ENCODE measurements around the gene FUT3. TPM values are rescaled to one million over a fixed set of nuclear protein-coding genes. Genes with fewer than 3 reads are reported as not detected.

FUT3 gene
- polyA plus RNA-seq, 1 of the 3 experiments (the other 2 are of a cell fraction) = not detected

DNA sequence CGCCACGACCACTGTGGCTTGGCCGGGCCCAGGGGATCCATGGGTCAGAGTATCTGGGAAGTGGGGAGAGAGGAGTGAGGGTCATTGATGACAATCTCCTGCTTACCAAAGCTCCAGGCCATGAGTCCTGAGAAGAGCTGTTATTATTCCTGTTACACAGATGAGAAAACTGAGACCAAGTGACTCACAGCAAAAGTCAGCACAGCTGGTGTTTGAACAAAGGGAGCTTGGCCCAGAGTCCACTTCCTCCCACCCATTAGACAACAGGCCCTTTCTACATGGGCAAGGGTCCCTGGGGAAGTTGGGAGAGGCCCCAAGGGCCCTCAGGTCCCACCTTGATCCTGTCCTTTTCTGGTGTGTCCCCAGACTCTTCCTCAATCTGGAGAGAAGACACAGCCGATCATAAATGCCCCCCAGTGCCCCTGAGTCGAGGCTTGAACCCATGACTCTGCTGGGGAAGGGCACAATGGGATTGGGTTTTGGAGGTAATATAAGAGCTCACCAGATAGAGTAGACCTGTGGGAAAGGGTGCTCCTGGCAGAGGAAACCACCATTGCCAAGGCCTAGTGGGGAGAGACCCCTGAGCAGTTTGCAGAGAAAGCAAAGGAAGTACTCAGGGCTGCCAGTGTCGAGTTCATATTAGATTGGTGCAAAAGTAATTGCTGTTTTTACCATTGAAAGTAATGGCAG lies 18.6 kb downstream of the FUT3 start (continued):
- TF ChIP-seq, protein P1, sequence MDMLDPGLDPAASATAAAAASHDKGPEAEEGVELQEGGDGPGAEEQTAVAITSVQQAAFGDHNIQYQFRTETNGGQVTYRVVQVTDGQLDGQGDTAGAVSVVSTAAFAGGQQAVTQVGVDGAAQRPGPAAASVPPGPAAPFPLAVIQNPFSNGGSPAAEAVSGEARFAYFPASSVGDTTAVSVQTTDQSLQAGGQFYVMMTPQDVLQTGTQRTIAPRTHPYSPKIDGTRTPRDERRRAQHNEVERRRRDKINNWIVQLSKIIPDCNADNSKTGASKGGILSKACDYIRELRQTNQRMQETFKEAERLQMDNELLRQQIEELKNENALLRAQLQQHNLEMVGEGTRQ (IDR thresholded peaks at IDR 0.05; ENCODE audit: borderline replicate concordance, low read depth, low read length) = no peak
- TF ChIP-seq, protein P2, sequence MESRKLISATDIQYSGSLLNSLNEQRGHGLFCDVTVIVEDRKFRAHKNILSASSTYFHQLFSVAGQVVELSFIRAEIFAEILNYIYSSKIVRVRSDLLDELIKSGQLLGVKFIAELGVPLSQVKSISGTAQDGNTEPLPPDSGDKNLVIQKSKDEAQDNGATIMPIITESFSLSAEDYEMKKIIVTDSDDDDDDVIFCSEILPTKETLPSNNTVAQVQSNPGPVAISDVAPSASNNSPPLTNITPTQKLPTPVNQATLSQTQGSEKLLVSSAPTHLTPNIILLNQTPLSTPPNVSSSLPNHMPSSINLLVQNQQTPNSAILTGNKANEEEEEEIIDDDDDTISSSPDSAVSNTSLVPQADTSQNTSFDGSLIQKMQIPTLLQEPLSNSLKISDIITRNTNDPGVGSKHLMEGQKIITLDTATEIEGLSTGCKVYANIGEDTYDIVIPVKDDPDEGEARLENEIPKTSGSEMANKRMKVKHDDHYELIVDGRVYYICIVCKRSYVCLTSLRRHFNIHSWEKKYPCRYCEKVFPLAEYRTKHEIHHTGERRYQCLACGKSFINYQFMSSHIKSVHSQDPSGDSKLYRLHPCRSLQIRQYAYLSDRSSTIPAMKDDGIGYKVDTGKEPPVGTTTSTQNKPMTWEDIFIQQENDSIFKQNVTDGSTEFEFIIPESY (IDR thresholded peaks at IDR 0.05; ENCODE audit: borderline replicate concordance, low read depth) = no peak
- TF ChIP-seq NFIC (IDR thresholded peaks at IDR 0.05; ENCODE audit: borderline replicate concordance) = no peak
- no peak for TF ChIP-seq TEAD4 (IDR thresholded peaks at IDR 0.05; ENCODE audit: borderline replicate concordance, insufficient read depth)
- TF ChIP-seq GATA2 (CRISPR knock-in tag; IDR thresholded peaks at IDR 0.05) = no peak

DNA sequence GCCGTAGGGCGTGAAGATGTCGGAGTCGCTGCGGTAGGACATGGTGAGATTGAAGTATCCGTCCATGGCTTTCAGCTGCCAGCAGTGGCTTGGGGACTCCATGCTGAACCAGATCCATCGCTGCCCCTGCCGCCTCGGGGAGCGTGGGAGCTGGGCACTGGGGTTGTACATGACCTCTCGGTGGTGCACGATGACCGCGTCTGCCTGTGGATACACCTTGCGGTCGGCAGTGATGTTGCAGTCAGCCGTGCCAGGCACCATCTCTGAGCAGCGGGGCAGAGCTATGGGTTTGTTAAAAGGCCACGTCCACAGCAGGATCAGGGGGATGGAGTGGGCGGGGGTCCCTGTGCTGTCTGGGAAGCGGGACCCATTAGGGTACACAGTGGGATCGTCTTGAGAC lies 19.2 kb downstream of the FUT3 start:
- H3K4me2 ChIP-seq = no peak overlapping the region

More for the DNA sequence above, 19.2 kb downstream of the FUT3 start:
- no peak for TF ChIP-seq FOXJ3 (CRISPR knock-in tag; IDR thresholded peaks at IDR 0.05)
- no peak for TF ChIP-seq CHD2 (IDR thresholded peaks at IDR 0.05; ENCODE audit: low read length, partially characterized antibody)
- TF ChIP-seq JUND (IDR thresholded peaks at IDR 0.05) = no peak
- no peak for TF ChIP-seq RCOR1 (IDR thresholded peaks at IDR 0.05; ENCODE audit: low read length)
- TF ChIP-seq RXRA (IDR thresholded peaks at IDR 0.05; ENCODE audit: borderline replicate concordance, low read depth) = no peak
- TF ChIP-seq YY1 (IDR thresholded peaks at IDR 0.05; ENCODE audit: low read depth) = no peak
- TF ChIP-seq RAD21 (IDR thresholded peaks at IDR 0.05; ENCODE audit: low read length) = no peak
- no peak for TF ChIP-seq TCF12 (IDR thresholded peaks at IDR 0.05)
- TF ChIP-seq, protein P3, sequence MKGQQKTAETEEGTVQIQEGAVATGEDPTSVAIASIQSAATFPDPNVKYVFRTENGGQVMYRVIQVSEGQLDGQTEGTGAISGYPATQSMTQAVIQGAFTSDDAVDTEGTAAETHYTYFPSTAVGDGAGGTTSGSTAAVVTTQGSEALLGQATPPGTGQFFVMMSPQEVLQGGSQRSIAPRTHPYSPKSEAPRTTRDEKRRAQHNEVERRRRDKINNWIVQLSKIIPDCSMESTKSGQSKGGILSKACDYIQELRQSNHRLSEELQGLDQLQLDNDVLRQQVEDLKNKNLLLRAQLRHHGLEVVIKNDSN (IDR thresholded peaks at IDR 0.05; ENCODE audit: borderline replicate concordance, low read depth) = no peak
- no peak for TF ChIP-seq GATA2 (CRISPR knock-in tag; IDR thresholded peaks at IDR 0.05)
- TF ChIP-seq, protein P4, sequence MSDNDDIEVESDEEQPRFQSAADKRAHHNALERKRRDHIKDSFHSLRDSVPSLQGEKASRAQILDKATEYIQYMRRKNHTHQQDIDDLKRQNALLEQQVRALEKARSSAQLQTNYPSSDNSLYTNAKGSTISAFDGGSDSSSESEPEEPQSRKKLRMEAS (IDR thresholded peaks at IDR 0.05; ENCODE audit: low read depth) = no peak
- TF ChIP-seq FOXM1 (IDR thresholded peaks at IDR 0.05; ENCODE audit: low read depth) = no peak
- no peak for TF ChIP-seq MXI1 (IDR thresholded peaks at IDR 0.05; ENCODE audit: low read depth, low read length)
- TF ChIP-seq SIN3A (IDR thresholded peaks at IDR 0.05; ENCODE audit: borderline replicate concordance, low read depth, low read length) = no peak
- TF ChIP-seq RFX5 (IDR thresholded peaks at IDR 0.05; ENCODE audit: low read length) = no peak
- no peak for TF ChIP-seq TAF1 (IDR thresholded peaks at IDR 0.05; ENCODE audit: borderline replicate concordance, low read depth, low read length)
- TF ChIP-seq, protein P5, sequence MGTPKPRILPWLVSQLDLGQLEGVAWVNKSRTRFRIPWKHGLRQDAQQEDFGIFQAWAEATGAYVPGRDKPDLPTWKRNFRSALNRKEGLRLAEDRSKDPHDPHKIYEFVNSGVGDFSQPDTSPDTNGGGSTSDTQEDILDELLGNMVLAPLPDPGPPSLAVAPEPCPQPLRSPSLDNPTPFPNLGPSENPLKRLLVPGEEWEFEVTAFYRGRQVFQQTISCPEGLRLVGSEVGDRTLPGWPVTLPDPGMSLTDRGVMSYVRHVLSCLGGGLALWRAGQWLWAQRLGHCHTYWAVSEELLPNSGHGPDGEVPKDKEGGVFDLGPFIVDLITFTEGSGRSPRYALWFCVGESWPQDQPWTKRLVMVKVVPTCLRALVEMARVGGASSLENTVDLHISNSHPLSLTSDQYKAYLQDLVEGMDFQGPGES (IDR thresholded peaks at IDR 0.05; ENCODE audit: low read depth, low read length) = no peak
- TF ChIP-seq, protein P1 (IDR thresholded peaks at IDR 0.05; ENCODE audit: borderline replicate concordance, low read depth, low read length) = no peak
- no peak for TF ChIP-seq SMC3 (IDR thresholded peaks at IDR 0.05; ENCODE audit: low read depth, low read length)
- Histone ChIP-seq H3F3A (replicated peaks; ENCODE audit: insufficient read depth) (no peaks in the 10 kb centered on the region), H3K9ac (no peak overlapping the region), H3K27me3 (ENCODE audit: insufficient read depth) (peaks cover 7% of the 10 kb centered on the region; the same call in 1 of the 2 replicates), H3K27ac (ENCODE audit: low read depth in 2 of 2, low read length in 1 of 2) (no peak overlapping the region), H3K4me3 (ENCODE audit: low read depth in 2 of 2, low read length in 1 of 2) (no peak overlapping the region), H4K20me1 (ENCODE audit: insufficient read depth) (no peaks in the 10 kb centered on the region), H3K79me2 (ENCODE audit: insufficient read depth) (no peaks in the 10 kb centered on the region), H3K4me1 (ENCODE audit: control insufficient read depth in 1 of 2, insufficient read depth in 2 of 2, low read depth in 1 of 2, low read length in 1 of 2) (peaks cover 0 to 20% of the 10 kb centered on the region in 2 experiments; a peak in 1 of 4 replicates), H3K36me3 (replicated peaks in 1 of 2; ENCODE audit: control insufficient read depth in 1 of 2, insufficient read depth in 2 of 2, low read length in 1 of 2) (no peaks in the 10 kb centered on the region), H2AFZ (ENCODE audit: low read depth) (no peak overlapping the region), H3K9me2 (no peaks in the 10 kb centered on the region), H3K9me3 (no peaks in the 10 kb centered on the region)
- 46% methylated on average over 11 of the region's 22 CpGs for WGBS (ENCODE audit: low lambda C conversion rate)
- ChIA-PET POLR2A (no interaction called here), CTCF (interaction anchor here (1.0 kb wide), 1 partner anchor 9 kb away, joined by 3 read pairs; no protein-coding TSS in a partner anchor)
- DNase-seq = peak; percentile 14
